Uterus (tissue), 4 donors: ENCODE measurements around the gene CLPSL1. TPM values are rescaled to one million over a fixed set of nuclear protein-coding genes. Genes with fewer than 3 reads are reported as not detected.

Experiments used
- DNase-seq, 2 donors: peaks; one replicate each; pipeline ENCODE4 v3.0.0-alpha.2; 2019 to 2020
- H3K27ac ChIP-seq, 2 donors: fragments of 200-600 bp; sonication (generic); 1 replicate in 1 of 2; 2 replicates in 1 of 2; pipeline ENCODE4 v1.5.1; 2016 to 2018
- H3K27me3 ChIP-seq, 2 donors: fragments of 200-600 bp; sonication (generic); one replicate each; pipeline ENCODE4 v1.5.1; 2018 to 2019; ENCODE audit warnings: control low read depth in 1 of 2
- H3K36me3 ChIP-seq, 2 donors: fragments of 200-600 bp; sonication (generic); one replicate each; pipeline ENCODE4 v1.5.1; 2019; ENCODE audit warnings: control low read depth in 1 of 2
- H3K4me1 ChIP-seq, 2 donors: fragments of 200-600 bp; sonication (generic); one replicate each; pipeline ENCODE4 v1.5.1; 2018 to 2019; ENCODE audit warnings: control low read depth in 1 of 2
- H3K4me3 ChIP-seq, 2 donors: fragments of 200-600 bp; sonication (generic); 1 replicate in 1 of 2; 2 replicates in 1 of 2; pipeline ENCODE4 v1.5.1; 2018 to 2019; ENCODE audit warnings: mild to moderate bottlenecking in 1 of 2
- H3K9me3 ChIP-seq, 2 donors: fragments of 200-600 bp; sonication (generic); one replicate each; pipeline ENCODE4 v1.5.1; 2019; ENCODE audit warnings: control low read depth in 1 of 2
- POLR2A ChIP-seq, 2 donors: fragments of 450-650 bp; IDR thresholded peaks; one replicate each; pipeline ENCODE4 v1.6.1; 2016; ENCODE audit warnings: antibody characterized with exemption in 2 of 2, mild to moderate bottlenecking in 1 of 2, moderate library complexity in 1 of 2
- intact Hi-C: fragments of 100-400 bp; cut with DNase I; formaldehyde crosslinking; loops from one replicate; pipeline ENCODE4 v1.15.1; 2023; ENCODE audit warnings: low total_unique reads
- total RNA-seq, 4 donors: library from RNA; depleted of rRNA in 3 of 4; stranded (reverse); fragments of >200 nt in 3 of 4; gene quantifications; one replicate each; pipeline versions ENCODE4 v1.1.0 to v1.2.4, GENCODE V29; 2014 to 2023
- TF ChIP-seq, protein P1 (sequence below), 4 experiments: fragments of 200-600 bp in 2 of 4; fragments of 450-650 bp in 2 of 4; sonication (generic) in 2 of 4; IDR thresholded peaks; one replicate each; pipeline ENCODE4 v1.5.1; 2016 to 2019; ENCODE audit warnings: antibody characterized with exemption in 4 of 4, mild to moderate bottlenecking in 2 of 4, moderate library complexity in 1 of 4
- donor health status: DM: yes; HTN: yes; CAD: no.

CLPSL1 gene
- total RNA-seq, 4 donors from 2014 or later, result not detected

DNA sequence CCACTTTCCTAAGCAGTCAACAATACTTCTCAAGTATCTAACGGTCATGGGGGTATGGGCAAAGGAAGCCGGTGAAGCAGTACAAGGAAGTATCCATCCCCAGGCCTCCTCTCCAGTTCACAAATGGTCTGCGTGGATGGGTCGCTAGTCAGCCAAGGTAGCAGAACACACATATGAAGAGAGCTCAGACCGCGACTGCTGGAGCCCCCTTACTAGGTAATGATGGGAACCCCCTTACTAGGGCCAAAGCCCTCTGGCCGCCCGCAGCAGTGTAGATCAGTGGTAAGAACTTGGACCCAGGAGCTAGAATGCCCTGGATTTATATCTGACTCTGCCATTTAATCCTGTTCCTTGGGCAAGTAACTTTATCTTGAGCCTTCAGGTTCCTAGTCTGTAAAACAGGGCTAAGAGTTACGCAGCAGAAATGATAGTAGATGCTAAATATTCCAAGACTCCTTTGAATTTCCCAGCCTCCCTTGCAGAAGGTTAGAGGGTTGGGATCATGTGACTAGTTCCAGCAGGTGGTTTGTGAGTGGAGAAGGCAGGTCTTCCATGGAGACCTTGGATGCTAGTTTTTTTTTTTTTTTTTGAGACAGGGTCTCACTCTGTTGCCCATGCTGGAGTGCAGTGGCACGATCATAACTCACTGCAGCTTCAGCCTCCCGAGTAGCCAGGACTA, 6.6 kb upstream of the CLPSL1 start:
- no peaks in the 10 kb centered on the region for H3K36me3 ChIP-seq
- no peaks in the 10 kb centered on the region for H3K9me3 ChIP-seq
- H3K27ac ChIP-seq, result no peak overlapping the region
- no peak overlapping the region for H3K4me3 ChIP-seq
- H3K27me3 ChIP-seq, result no peaks in the 10 kb centered on the region
- no peak for DNase-seq
- H3K4me1 ChIP-seq, result peaks cover 0 to 3% of the 10 kb centered on the region in 2 donors
- TF ChIP-seq POLR2A (IDR thresholded peaks at IDR 0.05), result no peak
- TF ChIP-seq, protein P1, sequence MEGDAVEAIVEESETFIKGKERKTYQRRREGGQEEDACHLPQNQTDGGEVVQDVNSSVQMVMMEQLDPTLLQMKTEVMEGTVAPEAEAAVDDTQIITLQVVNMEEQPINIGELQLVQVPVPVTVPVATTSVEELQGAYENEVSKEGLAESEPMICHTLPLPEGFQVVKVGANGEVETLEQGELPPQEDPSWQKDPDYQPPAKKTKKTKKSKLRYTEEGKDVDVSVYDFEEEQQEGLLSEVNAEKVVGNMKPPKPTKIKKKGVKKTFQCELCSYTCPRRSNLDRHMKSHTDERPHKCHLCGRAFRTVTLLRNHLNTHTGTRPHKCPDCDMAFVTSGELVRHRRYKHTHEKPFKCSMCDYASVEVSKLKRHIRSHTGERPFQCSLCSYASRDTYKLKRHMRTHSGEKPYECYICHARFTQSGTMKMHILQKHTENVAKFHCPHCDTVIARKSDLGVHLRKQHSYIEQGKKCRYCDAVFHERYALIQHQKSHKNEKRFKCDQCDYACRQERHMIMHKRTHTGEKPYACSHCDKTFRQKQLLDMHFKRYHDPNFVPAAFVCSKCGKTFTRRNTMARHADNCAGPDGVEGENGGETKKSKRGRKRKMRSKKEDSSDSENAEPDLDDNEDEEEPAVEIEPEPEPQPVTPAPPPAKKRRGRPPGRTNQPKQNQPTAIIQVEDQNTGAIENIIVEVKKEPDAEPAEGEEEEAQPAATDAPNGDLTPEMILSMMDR (IDR thresholded peaks at IDR 0.05), result no peak
- intact Hi-C loops, result no loop called here

DNA sequence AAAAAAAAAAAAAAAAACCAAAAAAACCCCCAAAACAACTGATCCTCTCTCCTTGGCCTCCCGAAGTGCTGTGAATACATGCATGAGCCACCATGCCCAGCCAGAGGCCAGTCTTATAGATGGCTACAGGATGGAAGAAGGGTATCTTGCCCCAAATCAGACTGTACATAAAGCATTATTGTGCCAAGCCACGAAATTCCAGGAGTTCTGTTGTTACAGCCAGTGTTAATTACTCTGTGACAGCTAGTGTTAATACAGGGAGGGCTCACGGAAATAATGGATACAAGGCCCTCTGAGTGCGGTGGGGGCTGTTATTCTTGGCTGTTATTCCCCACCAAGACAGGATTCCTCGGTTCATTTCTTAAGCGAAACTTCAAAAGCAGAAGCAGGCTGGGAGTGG, 5.8 kb upstream of the CLPSL1 start:
- intact Hi-C loops, result no loop called here
- peaks cover 0 to 3% of the 10 kb centered on the region in 2 donors for H3K4me1 ChIP-seq
- no peaks in the 10 kb centered on the region for H3K36me3 ChIP-seq
- H3K27ac ChIP-seq, result no peak overlapping the region
- DNase-seq, result no peak
- H3K4me3 ChIP-seq, result no peak overlapping the region
- no peaks in the 10 kb centered on the region for H3K9me3 ChIP-seq
- TF ChIP-seq, protein P1 (IDR thresholded peaks at IDR 0.05), result no peak
- TF ChIP-seq POLR2A (IDR thresholded peaks at IDR 0.05), result no peak
- H3K27me3 ChIP-seq, result no peaks in the 10 kb centered on the region

DNA sequence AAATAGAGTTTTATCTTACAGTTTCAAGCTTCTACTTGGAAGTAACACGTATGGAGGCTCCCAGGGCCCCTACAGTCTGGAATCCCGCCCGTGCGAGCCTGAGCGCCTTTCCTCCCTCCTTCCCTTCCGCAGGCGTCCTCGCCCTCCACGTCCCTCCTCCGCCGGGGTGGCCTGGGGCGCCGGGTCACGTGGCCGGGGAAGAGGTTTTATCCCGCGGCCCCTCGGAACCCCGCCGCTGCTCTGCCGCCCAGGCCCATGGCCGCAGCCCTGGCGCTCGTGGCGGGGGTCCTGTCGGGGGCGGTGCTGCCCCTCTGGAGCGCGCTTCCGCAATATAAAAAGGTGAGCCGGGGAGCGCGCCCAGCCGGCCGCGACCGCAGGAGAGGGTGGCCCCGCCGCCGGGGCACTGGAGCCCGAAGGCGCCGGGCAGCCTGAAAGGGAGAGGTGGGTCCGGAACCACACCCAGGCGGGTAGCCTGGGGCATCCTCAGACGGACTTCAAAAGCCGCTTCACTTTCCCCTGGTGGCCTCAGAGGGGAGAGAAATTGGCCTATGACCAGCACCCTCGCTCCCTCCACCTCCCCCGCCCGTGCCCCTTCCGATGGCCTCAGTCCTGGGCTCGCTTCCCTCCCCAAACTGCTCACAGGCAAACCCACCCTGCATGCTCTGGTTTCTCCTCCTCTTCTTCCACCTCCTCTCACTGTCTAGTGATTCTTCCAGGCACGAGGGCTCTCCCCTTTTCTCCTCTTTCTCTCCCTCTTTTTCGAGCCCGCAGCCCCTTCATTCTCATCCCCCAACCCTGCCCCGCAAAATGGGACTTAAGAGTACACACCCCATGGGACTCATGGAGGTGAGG, 4.2 kb upstream of the CLPSL1 start, which contains the start of gene CLPSL2:
Gene CLPSL2, plus strand, starts transcription at position 235 of the 852 bp plus-strand sequence. Its CDS starts 21 bp downstream, at position 256.
- TF ChIP-seq, protein P1 (IDR thresholded peaks at IDR 0.05), result no peak
- TF ChIP-seq POLR2A (IDR thresholded peaks at IDR 0.05), result no peak
- no peaks in the 10 kb centered on the region for H3K27me3 ChIP-seq
- intact Hi-C loops, result no loop called here

DNA sequence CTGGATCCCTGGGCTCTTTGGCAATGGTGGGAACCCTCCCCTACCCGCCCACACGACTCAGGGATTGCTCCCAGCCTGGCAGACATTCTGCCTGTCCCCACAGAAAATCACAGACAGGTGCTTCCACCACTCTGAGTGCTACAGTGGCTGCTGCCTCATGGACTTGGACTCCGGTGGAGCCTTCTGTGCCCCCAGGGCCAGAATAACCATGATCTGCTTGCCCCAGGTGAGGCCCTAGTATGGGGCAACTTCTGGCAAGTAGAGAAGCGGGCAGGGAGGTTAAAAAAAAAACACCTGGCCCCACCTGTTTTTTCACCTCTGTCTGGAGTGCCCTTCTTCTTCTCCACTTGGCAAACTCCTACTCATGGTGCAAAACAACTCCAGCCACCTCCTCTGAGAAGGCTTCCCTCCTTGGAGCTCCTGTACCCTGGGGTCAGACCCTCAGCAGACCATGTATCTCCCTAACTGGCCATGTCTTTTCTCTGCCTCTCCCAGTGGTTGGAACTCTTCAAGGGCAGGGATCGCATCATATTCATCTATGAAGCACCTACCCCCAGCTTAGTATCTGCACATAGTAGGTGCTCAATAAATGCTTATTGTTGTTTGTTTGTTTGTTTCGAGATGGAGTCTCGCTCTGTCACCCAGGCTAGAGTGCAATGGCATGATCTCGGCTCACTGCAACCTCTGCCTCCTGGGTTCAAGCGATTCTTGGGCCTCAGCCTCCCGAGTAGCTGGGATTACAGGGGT, 3.3 kb upstream of the CLPSL1 start:
- peaks cover 0 to 3% of the 10 kb centered on the region in 2 donors for H3K4me1 ChIP-seq
- no peak for DNase-seq
- H3K27ac ChIP-seq, result no peak overlapping the region
- intact Hi-C loops, result no loop called here
- H3K27me3 ChIP-seq, result no peaks in the 10 kb centered on the region
- no peaks in the 10 kb centered on the region for H3K36me3 ChIP-seq
- H3K4me3 ChIP-seq, result no peak overlapping the region
- no peaks in the 10 kb centered on the region for H3K9me3 ChIP-seq
- no peak for TF ChIP-seq POLR2A (IDR thresholded peaks at IDR 0.05)
- TF ChIP-seq, protein P1 (IDR thresholded peaks at IDR 0.05), result no peak

More for the DNA sequence above, 4.2 kb upstream of the CLPSL1 start, which contains the start of gene CLPSL2:
- DNase-seq, result no peak
- Histone ChIP-seq H3K27ac (no peak within 1 kb of the TSS), H3K36me3 (no peaks in the 10 kb centered on the region), H3K4me1 (peaks cover 0 to 3% of the 10 kb centered on the region in 2 donors), H3K9me3 (no peaks in the 10 kb centered on the region), H3K4me3 (peak within 1 kb of the TSS in 1 of 2 donors; percentile 25)
